Colonic mucosa (tissue), 4 donors: ENCODE results near the gene DGKZ. TPM values are rescaled to one million over a fixed set of nuclear protein-coding genes. Genes with fewer than 3 reads are reported as not detected.

Experiments
- DNase-seq: peaks from one replicate; pipeline ENCODE4 v3.0.0-alpha.2; 2020
- H3K27ac ChIP-seq: fragments of 200-600 bp; one replicate; pipeline ENCODE4 v1.8.0; 2021
- H3K27me3 ChIP-seq: fragments of 200-600 bp; one replicate; pipeline ENCODE4 v1.8.0; 2021
- H3K36me3 ChIP-seq: fragments of 200-600 bp; one replicate; pipeline ENCODE4 v1.8.0; 2021
- H3K4me1 ChIP-seq: fragments of 200-600 bp; one replicate; pipeline ENCODE4 v1.8.0; 2021; ENCODE audit warnings: mild to moderate bottlenecking
- H3K4me3 ChIP-seq: fragments of 200-600 bp; one replicate; pipeline ENCODE4 v1.8.0; 2021
- H3K9ac ChIP-seq, 2 donors: one replicate each; pipeline ENCODE4 v1.7.0; 2013; ENCODE audit warnings: control low read depth in 2 of 2, low read depth in 2 of 2, low read length in 2 of 2
- H3K9me3 ChIP-seq: fragments of 200-600 bp; one replicate; pipeline ENCODE4 v1.8.0; 2021
- CTCF ChIP-seq: fragments of 200-600 bp; IDR thresholded peaks from one replicate; pipeline ENCODE4 v1.8.0; 2022; ENCODE audit warnings: antibody characterized with exemption, mild to moderate bottlenecking
- intact Hi-C: fragments of 100-400 bp; cut with DNase I; formaldehyde crosslinking; loops from one replicate; pipeline ENCODE4 v1.14.1; 2022
- total RNA-seq, 2 donors: library from RNA; stranded (reverse); fragmentation: NEBNext Ultra II Directional in 1 of 2; extraction: Animal tissue kit (Norgen Biotek cat#: 25700) in 1 of 2; gene quantifications; one replicate each; pipeline ENCODE4 v1.2.1, GENCODE V29; 2021
- donor health status: healthy.
- donor health status: DM: no; HTN: no; CAD: no.
- donor health status: DM: no; HTN: no; CAD: no.

DGKZ gene
- total RNA-seq, 2 donors from 2014 or later: 42.7 to 83.8 TPM

DNA sequence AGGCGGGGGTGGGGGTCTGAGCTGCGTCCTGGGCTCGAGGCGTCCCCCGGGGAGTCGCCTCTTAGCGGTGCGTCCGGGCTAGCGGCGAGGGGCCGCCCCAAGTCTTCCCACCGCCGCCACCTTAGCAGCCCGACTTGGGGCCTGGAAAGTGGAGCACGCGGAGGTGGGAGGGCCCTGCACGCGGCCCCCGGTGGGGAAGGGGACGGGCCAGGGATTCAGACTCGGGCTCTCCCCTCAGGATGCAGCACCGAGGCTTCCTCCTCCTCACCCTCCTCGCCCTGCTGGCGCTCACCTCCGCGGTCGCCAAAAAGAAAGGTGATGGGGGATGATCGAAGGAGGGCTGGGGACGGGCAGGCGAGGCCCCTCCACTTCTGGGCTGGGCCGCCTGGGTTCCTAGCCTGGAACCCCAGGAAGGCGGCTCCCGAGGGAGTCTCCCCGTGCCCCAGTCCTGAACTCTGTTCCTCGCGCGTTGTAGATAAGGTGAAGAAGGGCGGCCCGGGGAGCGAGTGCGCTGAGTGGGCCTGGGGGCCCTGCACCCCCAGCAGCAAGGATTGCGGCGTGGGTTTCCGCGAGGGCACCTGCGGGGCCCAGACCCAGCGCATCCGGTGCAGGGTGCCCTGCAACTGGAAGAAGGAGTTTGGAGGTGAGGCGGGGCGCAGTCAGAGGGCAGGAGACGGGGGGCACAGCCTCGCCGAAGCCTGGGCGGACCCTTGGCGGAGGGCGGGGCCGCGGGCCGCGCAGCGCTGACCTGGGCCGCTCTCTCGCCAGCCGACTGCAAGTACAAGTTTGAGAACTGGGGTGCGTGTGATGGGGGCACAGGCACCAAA is 34.8 kb downstream of the DGKZ start:
- Histone ChIP-seq H3K9ac (peak overlapping the region; percentile 56 to 58), H3K36me3 (no peaks in the 10 kb centered on the region), H3K4me3 (peak overlapping the region; percentile 70), H3K4me1 (peaks cover 16% of the 10 kb centered on the region), H3K9me3 (no peaks in the 10 kb centered on the region), H3K27ac (peak overlapping the region; percentile 17), H3K27me3 (peaks cover 11% of the 10 kb centered on the region)
- intact Hi-C loops: no loop called here
- TF ChIP-seq CTCF: no peak
- DNase-seq: no peak

DNA sequence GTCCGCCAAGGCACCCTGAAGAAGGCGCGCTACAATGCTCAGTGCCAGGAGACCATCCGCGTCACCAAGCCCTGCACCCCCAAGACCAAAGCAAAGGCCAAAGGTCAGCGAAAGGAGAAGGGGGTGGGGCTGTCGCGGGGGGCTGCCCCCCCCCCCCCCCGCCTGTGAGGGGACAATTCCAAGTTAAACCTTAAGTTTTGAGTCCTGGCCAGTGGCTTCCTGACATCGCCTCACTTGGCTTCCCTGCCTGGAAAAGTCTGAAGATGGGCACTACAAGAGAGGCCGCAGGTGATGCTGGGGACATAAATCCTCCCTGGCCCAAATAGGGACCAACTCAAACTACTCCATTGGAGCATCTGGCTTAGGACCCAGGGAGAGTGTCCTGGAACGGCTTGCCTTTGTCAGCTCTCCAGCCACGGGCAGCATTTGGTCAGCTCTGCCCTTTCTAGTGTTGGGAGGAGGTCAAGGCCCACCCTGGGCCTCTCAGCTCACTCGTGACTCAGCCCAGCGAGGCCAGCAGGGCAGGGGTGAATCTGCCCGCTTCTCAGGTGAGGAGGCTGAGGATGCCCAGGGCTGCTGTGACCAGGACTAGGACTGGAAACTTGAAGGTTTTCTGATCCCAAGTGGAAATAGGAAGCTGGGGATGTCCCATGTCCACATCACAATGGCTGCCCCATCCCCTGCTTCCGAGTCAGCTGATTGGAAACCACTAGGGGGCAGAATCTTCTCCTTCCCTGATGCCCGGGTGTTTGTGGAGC is 35.6 kb downstream of the DGKZ start:
- intact Hi-C loops: no loop called here
- Histone ChIP-seq H3K27me3 (peaks cover 18% of the 10 kb centered on the region), H3K27ac (no peak overlapping the region), H3K4me1 (peaks cover 16% of the 10 kb centered on the region), H3K9me3 (no peaks in the 10 kb centered on the region), H3K9ac (peak overlapping the region in 1 of 2 donors; percentile 58), H3K36me3 (no peaks in the 10 kb centered on the region), H3K4me3 (peak overlapping the region; percentile 70)
- DNase-seq: peak; percentile 61
- TF ChIP-seq CTCF: peak; percentile 55

DNA sequence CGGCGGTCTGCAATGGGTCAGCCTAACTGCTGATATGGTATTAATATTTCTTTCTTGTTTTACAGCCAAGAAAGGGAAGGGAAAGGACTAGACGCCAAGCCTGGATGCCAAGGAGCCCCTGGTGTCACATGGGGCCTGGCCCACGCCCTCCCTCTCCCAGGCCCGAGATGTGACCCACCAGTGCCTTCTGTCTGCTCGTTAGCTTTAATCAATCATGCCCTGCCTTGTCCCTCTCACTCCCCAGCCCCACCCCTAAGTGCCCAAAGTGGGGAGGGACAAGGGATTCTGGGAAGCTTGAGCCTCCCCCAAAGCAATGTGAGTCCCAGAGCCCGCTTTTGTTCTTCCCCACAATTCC is 36.1 kb downstream of the DGKZ start:
- Histone ChIP-seq H3K27ac (no peak overlapping the region), H3K4me1 (peaks cover 16% of the 10 kb centered on the region), H3K9me3 (no peaks in the 10 kb centered on the region), H3K4me3 (no peak overlapping the region), H3K36me3 (no peaks in the 10 kb centered on the region), H3K27me3 (peaks cover 23% of the 10 kb centered on the region), H3K9ac (no peak overlapping the region)
- peak; percentile 11 for TF ChIP-seq CTCF
- DNase-seq: no peak
- intact Hi-C loops: no loop called here

DNA sequence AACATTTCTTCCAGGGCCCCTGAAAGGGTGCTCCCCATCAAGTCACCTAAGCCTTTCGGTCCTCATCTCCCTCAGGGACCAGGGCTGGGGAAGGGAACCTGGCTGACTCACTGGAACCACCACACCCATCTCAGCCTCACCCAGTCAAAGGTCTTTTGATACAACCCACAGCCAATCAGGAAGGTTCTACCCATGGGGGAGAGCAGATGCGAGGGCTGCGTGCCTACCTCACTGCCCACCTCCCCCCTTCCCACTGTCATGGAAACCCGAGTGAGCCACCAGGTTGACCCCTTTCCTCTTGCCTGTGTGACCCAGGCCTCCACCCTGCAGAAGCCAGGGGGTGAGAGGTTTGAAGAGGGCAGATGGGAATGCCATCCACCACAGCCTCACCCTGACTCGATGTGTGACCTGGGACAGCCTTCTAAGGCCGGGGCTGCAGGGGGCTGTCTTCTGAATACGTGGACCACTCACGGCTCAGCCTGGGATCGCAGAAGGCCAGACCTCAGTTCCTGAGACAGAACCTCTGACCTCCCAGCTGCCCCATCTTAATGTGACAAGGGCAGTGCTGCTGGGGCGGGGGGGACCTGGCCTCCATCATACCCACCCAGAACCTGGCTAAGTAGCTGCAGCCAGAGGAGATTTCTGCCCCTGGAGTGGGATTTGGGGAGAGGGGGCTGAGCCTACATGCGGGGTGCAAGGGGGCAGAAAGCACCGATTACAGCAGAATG is 36.9 kb downstream of the DGKZ start:
- Histone ChIP-seq H3K9ac (no peak overlapping the region), H3K4me1 (peaks cover 16% of the 10 kb centered on the region), H3K36me3 (no peaks in the 10 kb centered on the region), H3K27me3 (peaks cover 31% of the 10 kb centered on the region), H3K4me3 (no peak overlapping the region), H3K27ac (no peak overlapping the region), H3K9me3 (no peaks in the 10 kb centered on the region)
- no peak for TF ChIP-seq CTCF
- intact Hi-C loops: no loop called here
- DNase-seq: peak; percentile 83
